HG03139 (cell line): ENCODE data around the gene OR10P1.
"Not testable (repeated sequence)": the region's sequence is repeated elsewhere in the genome, so short reads cannot be mapped to it uniquely, and the experiment has no call there.

ENCODE experiments used
- ATAC-seq: cut with Tn5 transposase; IDR thresholded peaks from one replicate; pipeline ENCODE4 v1.9.1; 2021; ENCODE audit not compliant: unreplicated experiment

The OR10P1 gene

DNA sequence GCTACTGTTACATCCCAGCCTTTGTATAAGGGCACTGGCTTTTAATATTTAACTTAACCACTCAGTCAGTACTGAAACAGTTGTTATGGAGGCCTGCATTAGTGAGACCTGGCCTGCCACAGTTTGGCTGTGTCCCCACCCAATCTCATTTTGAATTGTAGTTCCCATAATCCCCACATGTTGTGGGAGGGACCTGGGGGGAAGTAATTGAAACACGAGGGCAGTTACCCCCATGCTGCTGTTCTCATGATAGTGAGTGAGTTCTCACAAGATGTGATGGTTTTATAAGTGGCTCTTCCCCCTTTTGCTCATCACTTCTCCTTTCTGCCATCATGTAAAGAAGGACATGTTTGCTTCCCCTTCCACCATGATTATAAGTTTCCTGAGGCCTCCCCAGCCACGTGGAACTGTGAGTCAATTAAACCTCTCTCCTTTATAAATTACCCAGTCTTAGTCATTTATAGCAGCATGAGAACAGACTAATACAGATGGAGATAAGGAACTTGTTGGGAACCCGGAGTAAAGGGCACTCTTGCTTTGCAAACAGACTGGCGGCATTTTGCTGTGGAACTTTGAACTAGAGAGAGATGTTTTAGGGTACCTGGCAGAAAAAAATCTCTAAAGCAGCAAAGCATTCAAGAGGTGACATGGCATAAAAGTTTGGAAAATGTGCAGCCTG is 14.1 kb downstream of the OR10P1 start:
- ATAC-seq: not testable (repeated sequence)

DNA sequence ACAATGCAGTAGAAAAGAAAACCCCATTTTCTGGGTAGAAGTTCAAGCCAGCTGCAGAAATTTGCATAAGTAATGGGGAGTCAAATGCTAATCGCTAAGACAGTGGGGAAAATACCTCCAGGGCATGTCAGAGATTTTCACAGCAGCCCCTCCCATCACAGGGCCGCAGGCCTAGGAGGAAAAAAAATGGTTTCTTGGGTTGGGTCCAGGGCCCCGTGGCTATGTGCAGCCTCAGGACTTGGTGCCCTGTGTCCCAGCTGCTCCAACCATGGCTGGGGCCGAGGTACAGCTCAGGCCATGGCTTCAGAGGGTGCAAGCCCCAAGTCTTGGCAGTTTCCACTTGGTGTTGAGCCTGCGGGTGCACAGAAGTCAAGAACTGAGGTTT is 14.6 kb downstream of the OR10P1 start:
- no peak for ATAC-seq

DNA sequence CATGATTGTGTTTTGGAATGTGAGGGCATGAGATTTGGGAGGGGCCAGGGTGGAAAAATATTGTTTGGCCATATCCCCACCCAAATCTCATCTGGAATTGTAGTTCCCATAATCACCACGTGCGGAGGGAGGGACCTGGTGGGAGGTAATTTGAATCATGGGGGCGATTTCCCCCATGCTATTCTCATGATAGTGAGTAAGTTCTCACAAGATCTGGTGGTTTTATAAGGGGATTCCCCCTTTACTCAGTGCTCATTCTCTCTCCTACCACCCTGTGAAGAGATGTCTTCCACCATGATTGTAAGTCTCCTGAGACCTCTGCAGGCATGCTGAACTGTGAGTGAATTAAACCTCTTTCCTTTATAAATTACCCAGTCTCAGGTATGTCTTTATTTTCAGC is 15.7 kb downstream of the OR10P1 start:
- ATAC-seq: no peak

DNA sequence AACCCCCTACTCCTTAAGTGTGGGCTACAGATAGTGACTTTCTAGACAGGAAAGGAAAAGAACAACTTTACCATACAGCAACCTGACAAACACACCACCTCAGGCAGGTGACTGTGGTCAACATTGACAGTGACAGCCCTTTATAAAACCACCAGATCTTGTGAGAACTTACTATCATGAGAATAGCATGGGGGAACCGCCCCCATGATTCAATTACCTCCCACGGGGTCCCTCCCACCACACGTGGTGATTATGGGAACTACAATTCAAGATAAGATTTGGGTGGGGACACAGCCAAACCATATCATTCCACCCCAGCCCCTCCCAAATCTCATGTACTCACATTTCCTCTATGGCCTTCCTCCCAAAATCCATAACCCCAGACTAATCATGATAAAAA is 16.3 kb downstream of the OR10P1 start:
- no peak for ATAC-seq

DNA sequence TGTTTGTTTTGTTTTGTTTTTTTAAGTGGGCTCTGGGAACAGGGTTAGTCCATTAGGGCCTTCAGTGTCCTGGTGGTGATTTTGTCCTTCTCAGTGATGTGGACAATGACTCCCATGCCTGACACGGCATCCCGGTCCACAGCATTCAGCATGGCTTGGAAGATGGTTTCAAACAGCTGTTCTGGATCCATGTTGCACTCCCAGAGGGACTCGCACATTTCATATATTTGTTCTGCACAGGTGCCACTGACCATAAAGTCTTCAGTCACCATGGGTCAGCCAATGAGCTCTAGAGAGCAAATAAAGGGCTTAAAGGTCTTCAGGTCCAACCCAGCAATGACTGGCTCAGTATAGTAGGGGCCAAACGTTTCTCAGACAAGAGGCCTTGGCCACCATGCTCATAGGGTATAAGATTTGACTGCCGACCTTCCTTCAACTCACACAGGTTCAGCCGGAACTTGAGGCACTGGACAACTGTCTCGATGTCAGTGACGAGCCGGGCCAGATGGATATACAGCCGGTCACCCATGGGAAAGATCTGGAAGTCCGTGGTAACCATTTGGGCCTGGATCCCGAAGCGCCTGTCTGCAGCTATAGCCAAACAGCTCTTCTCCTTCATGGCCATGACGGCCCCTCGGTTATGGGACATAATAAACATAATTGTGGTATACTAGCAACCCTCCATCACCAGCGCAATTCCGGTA is 18.0 kb downstream of the OR10P1 start:
- no peak for ATAC-seq

DNA sequence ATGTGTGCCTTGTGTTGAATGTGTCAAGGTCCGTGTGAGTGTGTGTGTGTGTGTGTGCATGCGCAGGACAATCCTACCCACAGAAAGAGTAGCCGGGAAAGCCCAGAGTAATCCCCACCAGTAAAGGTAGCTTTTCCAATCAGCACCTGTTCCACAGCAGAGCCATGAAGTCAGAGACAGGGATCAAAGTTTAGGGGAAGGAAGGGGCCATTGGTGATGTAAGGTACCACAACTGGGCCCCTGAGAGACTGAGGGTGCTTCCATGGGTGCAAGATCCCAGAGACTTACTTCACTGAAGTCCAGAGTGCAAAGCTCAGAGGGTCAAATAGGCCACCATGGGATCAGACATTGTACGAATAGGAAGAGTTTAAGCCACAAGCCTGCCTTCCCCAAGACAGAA is 20.5 kb downstream of the OR10P1 start:
- no peak for ATAC-seq

DNA sequence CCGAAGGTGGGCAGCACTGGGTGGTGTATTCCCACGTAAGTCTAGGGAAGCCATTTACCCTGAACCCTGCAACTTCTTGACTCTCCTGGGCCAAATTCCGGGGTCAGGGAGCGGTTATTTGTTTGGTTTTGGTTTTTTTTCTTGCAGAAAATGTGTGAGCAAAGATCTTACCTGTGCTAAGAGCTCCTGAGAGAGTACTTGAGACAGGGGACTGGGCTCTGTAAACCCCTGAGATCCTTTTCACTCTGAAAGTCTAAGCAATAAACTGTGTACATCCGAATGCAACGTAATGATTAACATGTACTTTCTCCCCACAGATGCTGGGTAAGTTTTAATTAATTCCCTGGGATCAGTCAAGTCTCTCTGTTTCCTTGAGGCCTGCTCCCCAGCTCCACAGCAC is 21.5 kb downstream of the OR10P1 start:
- ATAC-seq: no peak

DNA sequence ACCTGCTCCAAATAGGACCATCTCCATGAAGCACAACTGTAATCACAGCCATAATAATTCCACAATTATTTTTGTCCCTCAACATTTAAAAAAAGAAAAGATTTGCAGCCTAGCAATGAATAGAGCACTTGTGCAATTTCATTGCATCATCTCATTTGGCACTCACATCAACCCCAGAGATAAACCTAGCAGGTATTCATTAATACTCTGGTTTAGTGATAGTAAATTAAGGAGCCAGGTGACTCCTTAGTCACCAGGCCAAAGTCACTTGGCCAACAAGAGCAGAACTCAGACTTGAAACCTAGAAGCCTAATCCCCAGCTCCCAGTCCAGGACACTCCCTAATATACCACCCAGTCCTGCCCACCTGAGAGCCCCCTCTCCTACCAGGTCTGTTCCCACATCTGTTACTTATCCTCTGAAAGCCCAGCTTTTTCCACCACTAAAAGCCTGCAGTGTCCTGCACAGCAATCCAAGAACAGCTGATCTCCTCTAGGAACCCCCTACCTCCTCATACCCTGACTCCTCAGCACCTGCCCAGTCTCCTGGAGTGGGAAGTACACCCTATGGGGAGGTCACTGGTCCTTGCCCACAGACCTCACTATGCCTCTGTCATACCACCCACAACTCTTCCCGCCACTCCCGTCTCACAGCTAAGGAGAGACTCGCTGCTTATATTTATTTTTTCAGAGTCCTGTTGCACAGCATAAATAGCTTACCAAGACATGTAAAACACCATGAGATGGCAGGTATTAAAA is 22.1 kb downstream of the OR10P1 start:
- ATAC-seq: no peak

DNA sequence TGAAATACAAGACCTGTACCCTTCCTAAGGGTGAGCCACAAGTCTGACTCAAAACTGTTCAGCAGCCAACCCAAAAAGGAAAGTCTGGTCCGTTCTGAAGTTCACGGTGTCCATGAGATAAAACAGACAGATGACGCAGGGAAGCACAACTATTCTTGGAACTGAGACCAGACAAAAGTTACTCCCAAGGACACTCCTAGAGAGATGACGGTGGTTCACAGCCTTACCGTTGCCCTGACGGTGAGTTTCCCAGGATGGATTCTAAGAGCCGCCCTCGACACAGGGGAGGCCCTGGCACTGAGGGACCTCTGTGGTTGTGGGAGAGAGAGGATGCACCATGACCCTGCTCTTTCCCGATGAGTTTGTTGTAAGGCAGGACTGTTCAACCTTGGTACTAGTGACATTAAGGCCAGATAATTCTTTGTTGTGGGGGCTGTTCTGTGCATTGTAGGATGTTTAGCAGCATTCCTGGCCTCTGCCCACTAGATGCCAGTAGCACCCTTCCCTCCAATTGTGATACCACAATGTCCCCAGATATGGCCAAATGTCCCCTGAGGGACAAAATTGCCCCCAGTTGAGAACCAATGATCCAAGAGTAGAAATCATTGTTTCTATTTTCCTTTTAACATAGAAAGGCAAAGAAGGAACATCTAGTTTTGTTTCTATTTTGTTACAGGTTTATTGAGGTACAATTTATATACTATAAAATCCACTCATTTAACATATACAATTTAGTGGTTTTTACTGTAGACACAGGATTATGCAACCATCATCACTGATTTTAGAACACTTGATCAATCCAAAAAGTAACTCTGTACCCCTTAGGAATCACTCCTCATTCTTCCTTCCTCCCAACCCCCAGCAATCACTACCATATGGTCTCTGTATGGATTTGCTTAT is 23.0 kb downstream of the OR10P1 start:
- no peak for ATAC-seq

DNA sequence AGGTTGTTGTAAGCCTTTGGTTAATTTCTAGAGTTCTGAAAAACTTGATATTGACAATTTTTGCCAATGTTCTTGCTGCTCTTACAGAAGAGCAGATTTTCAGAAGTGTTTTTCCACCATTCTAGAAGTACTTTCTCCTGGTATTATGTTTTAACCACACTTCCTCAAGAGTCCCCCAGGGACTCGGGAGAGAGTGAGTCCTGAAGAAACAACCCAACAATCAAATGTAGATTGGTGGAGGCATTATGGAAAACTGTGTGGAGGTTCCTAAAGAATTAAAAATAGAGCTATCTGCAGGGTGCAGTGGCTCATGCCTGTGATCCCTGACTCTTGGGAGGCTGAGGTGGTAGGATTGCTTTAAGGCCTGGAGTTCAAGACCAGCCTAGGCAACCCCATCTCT is 26.7 kb downstream of the OR10P1 start:
- ATAC-seq: no peak

DNA sequence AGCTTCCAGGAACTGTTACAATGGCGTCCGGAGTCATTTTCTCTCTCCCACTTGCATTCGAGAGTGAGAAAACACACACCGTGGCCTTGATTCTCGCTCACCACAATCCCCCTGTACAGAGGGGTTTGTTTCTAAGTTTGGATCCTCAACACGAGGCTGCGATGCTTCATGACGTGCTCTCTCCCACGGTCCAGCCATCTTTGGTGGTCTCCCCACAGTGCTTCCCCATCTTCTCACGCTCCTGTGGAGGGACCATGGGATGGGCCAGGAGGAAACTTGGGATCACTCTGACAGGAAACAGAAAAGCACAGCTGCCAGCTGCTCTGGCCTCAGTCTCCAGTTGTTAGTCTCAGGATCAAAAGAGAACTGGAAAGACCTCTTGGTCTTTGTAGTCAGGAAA is 28.1 kb downstream of the OR10P1 start:
- no peak for ATAC-seq

DNA sequence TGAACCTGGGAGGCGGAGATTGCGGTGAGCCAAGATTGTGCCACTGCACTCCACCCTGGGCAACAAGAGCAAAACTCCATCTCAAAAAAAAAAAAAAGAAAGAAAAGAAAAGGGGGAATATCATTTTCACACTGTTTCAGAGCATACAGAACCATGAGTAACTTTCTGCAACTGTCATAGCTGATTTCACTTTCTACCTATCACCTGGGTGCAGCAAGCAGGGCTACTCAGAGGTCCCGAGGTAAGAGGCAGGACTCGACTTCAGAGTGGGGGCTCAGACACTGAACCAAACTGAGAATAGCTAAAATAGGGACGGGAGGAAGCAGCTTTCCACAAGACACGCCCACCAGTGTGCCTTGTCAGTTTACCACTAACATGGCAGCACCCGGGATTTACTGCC is 29.8 kb downstream of the OR10P1 start:
- no peak for ATAC-seq

DNA sequence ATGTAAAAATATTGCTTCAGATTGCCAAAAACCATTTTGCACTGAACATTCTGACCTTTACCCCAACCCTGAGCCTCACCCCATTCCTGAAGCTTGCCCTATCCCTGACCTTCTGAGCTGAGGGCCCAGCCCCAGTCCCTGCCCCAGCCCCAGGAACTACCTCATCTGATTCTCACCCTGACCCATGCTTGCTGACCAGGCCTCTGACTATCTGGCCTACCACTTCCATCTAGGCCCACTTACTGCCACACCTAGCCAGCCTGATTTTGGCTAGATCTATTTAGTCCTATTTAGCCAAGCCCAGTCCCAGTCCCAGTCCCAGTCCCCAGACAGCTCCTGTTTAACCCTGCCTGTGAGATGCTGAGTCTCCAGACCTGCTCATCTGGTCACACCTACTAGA is 33.6 kb downstream of the OR10P1 start:
- no peak for ATAC-seq

DNA sequence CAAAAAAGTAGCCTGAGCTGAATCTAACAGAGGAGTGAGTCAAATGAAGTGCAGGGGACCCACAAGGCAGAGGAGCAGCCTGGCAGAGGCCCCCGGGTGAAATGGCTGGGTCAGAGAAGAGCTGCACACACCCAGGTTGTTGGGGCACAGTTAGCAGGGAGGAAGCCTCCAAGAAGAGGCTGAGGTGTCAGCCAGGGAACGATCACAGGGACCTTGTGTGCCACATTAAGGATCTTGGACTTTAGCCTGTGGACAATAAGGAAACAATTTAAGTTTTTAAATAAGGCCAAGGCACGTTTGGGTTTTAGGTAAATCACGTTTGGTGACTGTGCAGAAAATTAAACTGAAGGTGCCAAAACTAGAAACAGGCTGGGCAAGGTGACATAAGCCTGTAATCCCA is 35.1 kb downstream of the OR10P1 start:
- ATAC-seq: no peak

DNA sequence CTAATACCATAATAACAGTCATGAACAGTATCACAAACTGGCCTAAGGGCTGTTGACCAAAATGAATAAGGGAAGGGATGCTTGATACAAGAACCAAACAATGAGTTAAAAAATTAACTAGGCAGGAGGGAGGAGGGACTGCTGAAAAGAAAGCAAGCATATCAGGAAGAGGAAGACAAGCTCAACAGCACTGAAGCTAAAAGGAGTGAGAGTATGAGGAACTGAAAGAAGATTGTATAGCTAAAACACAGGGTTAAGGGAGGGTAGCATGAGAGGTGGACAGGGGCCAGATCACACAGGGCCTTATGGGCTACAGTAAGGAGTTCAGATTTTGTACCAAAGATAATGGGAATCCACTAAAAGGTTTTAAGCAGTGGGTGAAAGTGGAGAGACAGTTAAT is 36.9 kb downstream of the OR10P1 start:
- ATAC-seq: peak; percentile 99

DNA sequence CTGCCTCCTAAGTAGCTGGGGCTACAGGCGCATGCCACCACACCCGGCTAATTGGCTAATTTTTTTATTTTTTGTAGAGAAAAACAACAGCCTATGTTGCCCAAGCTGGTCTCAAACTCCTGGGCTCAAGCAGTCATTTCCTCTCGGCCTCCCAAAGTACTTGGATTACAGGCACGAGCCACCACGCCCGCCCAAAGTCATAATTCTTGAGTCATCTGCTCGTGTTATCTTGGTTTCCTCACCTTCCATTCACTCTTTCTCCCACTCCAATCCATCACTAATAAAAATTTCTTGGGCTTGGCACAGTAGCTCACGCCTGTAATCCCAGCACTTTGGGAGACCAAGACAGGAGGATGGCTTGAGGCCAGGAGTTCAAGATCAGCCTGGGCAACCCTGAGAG is 39.0 kb downstream of the OR10P1 start:
- no peak for ATAC-seq

DNA sequence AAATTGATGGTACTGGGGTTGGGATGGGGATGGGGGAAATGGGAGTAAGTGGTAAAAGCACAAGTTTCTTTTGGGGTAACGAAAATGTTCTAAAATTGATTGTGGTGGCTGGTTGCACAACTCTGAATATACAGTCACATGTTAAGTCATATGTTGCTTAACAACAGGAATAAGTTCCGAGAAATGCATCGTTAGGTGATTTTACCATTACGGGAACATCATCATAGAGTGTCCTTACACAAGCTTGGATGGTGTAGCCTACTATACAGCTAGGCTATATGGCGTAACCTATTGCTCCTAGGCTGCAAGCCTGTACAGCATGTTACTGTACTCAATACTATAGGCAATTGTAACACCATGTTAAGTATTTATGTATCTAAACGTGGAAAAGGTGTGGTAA is 40.0 kb downstream of the OR10P1 start:
- no peak for ATAC-seq

DNA sequence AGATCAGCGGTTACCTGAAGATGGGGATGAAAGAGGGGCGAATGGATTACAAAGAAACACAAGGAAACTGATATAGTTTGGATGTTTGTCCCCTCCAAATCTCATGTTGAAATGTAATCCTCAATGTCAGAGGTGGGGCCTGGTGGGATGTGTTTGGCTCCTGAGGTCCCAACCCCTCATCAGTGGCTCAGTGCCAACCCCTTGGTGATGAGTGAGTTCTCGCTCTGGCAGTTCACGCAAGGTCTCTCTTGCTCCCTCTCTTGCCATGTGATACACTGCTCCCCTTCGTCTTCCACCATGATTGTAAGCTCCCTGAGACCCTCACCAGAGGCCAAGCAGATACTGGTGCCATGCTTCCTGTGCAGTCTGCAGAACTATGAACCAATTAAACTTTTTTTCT is 43.0 kb downstream of the OR10P1 start:
- ATAC-seq: no peak

DNA sequence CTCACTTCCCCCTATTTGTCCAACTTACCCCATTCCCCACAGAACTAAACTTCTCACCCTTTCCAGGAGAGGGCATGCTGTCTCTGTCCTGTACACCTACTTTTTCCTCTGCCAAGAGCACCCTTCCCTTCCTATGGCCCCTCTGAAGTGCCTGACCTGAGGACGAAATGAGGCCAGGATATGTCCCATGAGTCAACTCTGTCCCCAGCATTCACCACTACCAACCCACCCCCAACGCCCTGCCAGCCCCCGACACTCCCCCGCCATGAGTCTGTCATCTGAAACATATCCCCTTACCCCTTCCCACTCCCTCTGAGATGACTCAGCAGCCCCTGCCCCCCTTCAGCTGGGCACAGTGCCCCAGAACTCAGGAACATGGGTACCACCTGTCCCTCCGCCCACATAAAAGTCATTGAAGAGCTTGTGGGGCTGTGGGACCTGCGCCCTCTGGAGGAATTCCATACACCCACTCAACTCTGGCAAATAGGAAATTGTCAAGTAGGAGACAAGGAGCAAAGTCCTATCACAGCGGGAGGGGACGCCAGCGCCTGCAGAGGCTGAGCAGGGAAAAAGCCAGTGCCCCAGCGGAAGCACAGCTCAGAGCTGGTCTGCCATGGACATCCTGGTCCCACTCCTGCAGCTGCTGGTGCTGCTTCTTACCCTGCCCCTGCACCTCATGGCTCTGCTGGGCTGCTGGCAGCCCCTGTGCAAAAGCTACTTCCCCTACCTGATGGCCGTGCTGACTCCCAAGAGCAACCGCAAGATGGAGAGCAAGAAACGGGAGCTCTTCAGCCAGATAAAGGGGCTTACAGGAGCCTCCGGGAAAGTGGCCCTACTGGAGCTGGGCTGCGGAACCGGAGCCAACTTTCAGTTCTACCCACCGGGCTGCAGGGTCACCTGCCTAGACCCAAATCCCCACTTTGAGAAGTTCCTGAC is 44.7 kb downstream of the OR10P1 start:
- ATAC-seq: no peak
